22Rv1 (cell line): ENCODE data around the gene TMEM50B.

Source experiments
- H3K27ac ChIP-seq: fragments of 450-650 bp; 2 replicates; pipeline ENCODE4 v1.5.1; 2017
- CTCF ChIP-seq: fragments of 450-650 bp; IDR thresholded peaks from 2 replicates; pipeline ENCODE4 v1.5.1; 2017; ENCODE audit warnings: mild to moderate bottlenecking
- ZFX ChIP-seq: fragments of 450-650 bp; IDR thresholded peaks from 2 replicates; pipeline ENCODE4 v1.6.1; 2017; ENCODE audit warnings: antibody characterized with exemption, borderline replicate concordance

Gene TMEM50B

GRCh38 chr21:33479679-33480480 lies at the start of gene TMEM50B:
Gene TMEM50B (minus strand): TSS chr21:33479974. CDS start chr21:33468885, 11,089 bp downstream.
- TF ChIP-seq ZFX, result no peak
- peak; percentile 42 for TF ChIP-seq CTCF
- peak within 1 kb of the TSS; percentile 93 for H3K27ac ChIP-seq

GRCh38 chr21:33522953-33523349 lies 43.2 kb upstream of the TMEM50B start:
- H3K27ac ChIP-seq, result 0 out of 2 replicates have a peak overlapping the region, but pooled peaks have one; percentile 2
- TF ChIP-seq ZFX (no peak), CTCF (no peak)

GRCh38 chr21:33522297-33522952 lies 42.7 kb upstream of the TMEM50B start:
- TF ChIP-seq ZFX, result no peak
- no peak for TF ChIP-seq CTCF
- H3K27ac ChIP-seq, result 0 out of 2 replicates have a peak overlapping the region, but pooled peaks have one; percentile 2

- H3K27ac ChIP-seq, result no peak overlapping the region
- TF ChIP-seq ZFX (no peak), CTCF (no peak)
These were observed 39.1 kb upstream of the TMEM50B start for GRCh38 chr21:33518899-33519298.

- TF ChIP-seq CTCF (no peak), ZFX (no peak)
- H3K27ac ChIP-seq, result no peak overlapping the region
These were observed 34.5 kb upstream of the TMEM50B start for GRCh38 chr21:33514229-33514628.

- TF ChIP-seq ZFX, result no peak
- no peak for TF ChIP-seq CTCF
- no peak overlapping the region for H3K27ac ChIP-seq
These were observed 32.7 kb upstream of the TMEM50B start for GRCh38 chr21:33512481-33512880.

GRCh38 chr21:33511639-33512038 lies 31.9 kb upstream of the TMEM50B start:
- TF ChIP-seq ZFX (no peak), CTCF (no peak)
- no peak overlapping the region for H3K27ac ChIP-seq
